ENCODE measurements around the gene DFFB. TPM values are rescaled to one million over a fixed set of nuclear protein-coding genes. Genes with fewer than 3 reads are reported as not detected.

Gene DFFB
- total and polyA plus RNA-seq, 2 of the 13 experiments (the other 11 are each of a cell fraction or from before 2014, with no cell fraction given), result 4.6 to 9.3 TPM

- H2AFZ ChIP-seq (ENCODE audit: low read length), result no peak overlapping the region
- BruUV-seq (replicated peaks), result no TSS peak
- H3K9ac ChIP-seq (ENCODE audit: insufficient read depth, low read depth, low read length), result no peak overlapping the region
- ATAC-seq (no peak), FAIRE-seq (no peak), DNase-seq (ENCODE audit: low spot score) (no peak)
- no peak overlapping the region for H3K27ac ChIP-seq (ENCODE audit: extremely low read length, insufficient read depth, low read length)
- no peaks in the 10 kb centered on the region for H3K27me3 ChIP-seq (ENCODE audit: control insufficient read depth in 1 of 2, insufficient read depth in 2 of 2, low read length in 2 of 2)
- no peak overlapping the region for H3K4me2 ChIP-seq (ENCODE audit: low read depth, low read length)
- H3K79me2 ChIP-seq (ENCODE audit: insufficient read depth, low read length), result no peaks in the 10 kb centered on the region
- TF ChIP-seq NFYB (CRISPR knock-in tag; IDR thresholded peaks at IDR 0.05) (no peak), POLR2AphosphoS2 (IDR thresholded peaks at IDR 0.05; ENCODE audit: low read depth, low read length) (no peak), ZKSCAN8 (CRISPR knock-in tag; IDR thresholded peaks at IDR 0.05; ENCODE audit: borderline replicate concordance) (no peak)
- H3K4me3 ChIP-seq (replicated peaks in 1 of 3; ENCODE audit: insufficient read depth in 1 of 3, low read depth in 2 of 3, low read length in 3 of 3), result no peak overlapping the region
- intact Hi-C loops (cut with micrococcal nuclease; ENCODE audit: unreplicated experiment) (no loop called here), in situ Hi-C loops (cut with HindIII; ENCODE audit: extremely low pct_ligation_motif_present, low pct_unique_long_range_greater_than_20kb) (no loop called here)
- ChIA-PET POLR2A (no interaction called here), CTCF (ENCODE audit: low intra/inter-chr PET ratio, low total read pairs) (no interaction called here)
- 0 out of 2 replicates have a peak, but pooled peaks cover 6% of the 10 kb centered on the region for H3K4me1 ChIP-seq (ENCODE audit: insufficient read depth, low read length)
- H3K9me3 ChIP-seq (ENCODE audit: low read length), result peaks cover 16% of the 10 kb centered on the region
- WGBS (ENCODE audit: low lambda C conversion rate), result 94% methylated on average over 15 of the region's 16 CpGs
- peaks cover 6 to 14% of the 10 kb centered on the region in 2 experiments; a peak in 4 of 5 replicates for H3K36me3 ChIP-seq (replicated peaks in 1 of 2; ENCODE audit: control insufficient read depth in 1 of 2, insufficient read depth in 2 of 2, low read length in 2 of 2)
- H4K20me1 ChIP-seq (ENCODE audit: insufficient read depth, low read length), result no peaks in the 10 kb centered on the region
Measured at GRCh38 chr1:3876716-3877115, 19.4 kb downstream of the DFFB start.

- intact Hi-C loops (cut with micrococcal nuclease; ENCODE audit: unreplicated experiment), result no loop called here
- peaks cover 8 to 21% of the 10 kb centered on the region in 2 experiments; a peak in 4 of 5 replicates for H3K36me3 ChIP-seq (replicated peaks in 1 of 2; ENCODE audit: control insufficient read depth in 1 of 2, insufficient read depth in 2 of 2, low read length in 2 of 2)
- peaks cover 16% of the 10 kb centered on the region for H3K9me3 ChIP-seq (ENCODE audit: low read length)
- H3K4me1 ChIP-seq (ENCODE audit: insufficient read depth, low read length), result 0 out of 2 replicates have a peak, but pooled peaks cover 6% of the 10 kb centered on the region
- no TSS peak for BruUV-seq (replicated peaks)
- H3K9ac ChIP-seq (ENCODE audit: insufficient read depth, low read depth, low read length), result no peak overlapping the region
- ATAC-seq (no peak), FAIRE-seq (no peak), DNase-seq (ENCODE audit: low spot score) (no peak)
- WGBS (ENCODE audit: low lambda C conversion rate), result 100% methylated on average over 6 of the region's 7 CpGs
- H3K27ac ChIP-seq (ENCODE audit: extremely low read length, insufficient read depth, low read length), result no peak overlapping the region
- no peak overlapping the region for H3K4me2 ChIP-seq (ENCODE audit: low read depth, low read length)
- in situ Hi-C loops (cut with HindIII; ENCODE audit: extremely low pct_ligation_motif_present, low pct_unique_long_range_greater_than_20kb), result no loop called here
- TF ChIP-seq ZNF331 (CRISPR knock-in tag; IDR thresholded peaks at IDR 0.05), result peak; percentile 98
- TF ChIP-seq ZNF280D (CRISPR knock-in tag; IDR thresholded peaks at IDR 0.05), result 0 out of 2 replicates have a peak, but pooled peaks have one; percentile 32
- no peak for TF ChIP-seq RFX1 (IDR thresholded peaks at IDR 0.05)
- ChIA-PET POLR2A (no interaction called here), CTCF (ENCODE audit: low intra/inter-chr PET ratio, low total read pairs) (no interaction called here)
- H3K4me3 ChIP-seq (replicated peaks in 1 of 3; ENCODE audit: insufficient read depth in 1 of 3, low read depth in 2 of 3, low read length in 3 of 3), result no peak overlapping the region
- H3K79me2 ChIP-seq (ENCODE audit: insufficient read depth, low read length), result no peaks in the 10 kb centered on the region
- no peak overlapping the region for H2AFZ ChIP-seq (ENCODE audit: low read length)
- no peaks in the 10 kb centered on the region for H3K27me3 ChIP-seq (ENCODE audit: control insufficient read depth in 1 of 2, insufficient read depth in 2 of 2, low read length in 2 of 2)
- no peaks in the 10 kb centered on the region for H4K20me1 ChIP-seq (ENCODE audit: insufficient read depth, low read length)
Measured at GRCh38 chr1:3879099-3879498, 21.8 kb downstream of the DFFB start.

Data from HepG2 (cell line).